PC-9 (cell line): ENCODE data around the gene DNAH7. TPM values are rescaled to one million over a fixed set of nuclear protein-coding genes. Genes with fewer than 3 reads are reported as not detected.
"Not testable (repeated sequence)": the region's sequence is repeated elsewhere in the genome, so short reads cannot be mapped to it uniquely, and the experiment has no call there.

Experiments
- BruUV-seq: library from RNA; stranded (reverse); fragments of 400-500 nt; replicated peaks from 2 replicates; lab custom pipeline; 2021; lab: Mats Ljungman, UMichigan
- CTCF ChIA-PET: fragments of 300-600 bp; sonication (Branson Sonifier 250); formaldehyde crosslinking; loops from one replicate; lab custom pipeline; 2022; ENCODE audit warnings: antibody characterized with exemption; lab: Charles Lee
- POLR2A ChIA-PET: fragments of 300-600 bp; sonication (Branson Sonifier 250); formaldehyde crosslinking; loops from one replicate; lab custom pipeline; 2022; ENCODE audit warnings: antibody characterized with exemption; ENCODE audit not compliant: unreplicated experiment; lab: Charles Lee
- DNase-seq, 2 experiments: peaks; one replicate each; pipeline versions ENCODE4 v3.0.0 to v3.0.0-alpha.2; 2015 to 2022; ENCODE audit warnings: mixed read lengths in 1 of 2
- H2AFZ ChIP-seq: fragments of 200-600 bp; sonication (generic); 2 replicates; pipeline ENCODE4 v1.8.1; 2017; ENCODE audit warnings: antibody characterized with exemption
- H3F3A ChIP-seq: fragments of 200-600 bp; sonication (generic); 2 replicates; pipeline ENCODE4 v1.8.1; 2017; ENCODE audit warnings: antibody characterized with exemption, mild to moderate bottlenecking, low read depth; ENCODE audit not compliant: insufficient read depth
- H3K27ac ChIP-seq: fragments of 200-600 bp; sonication (generic); 2 replicates; pipeline ENCODE4 v1.6.1; 2016; ENCODE audit warnings: mixed run types
- H3K27me3 ChIP-seq: fragments of 200-600 bp; sonication (generic); 2 replicates; pipeline ENCODE4 v1.6.1; 2016; ENCODE audit warnings: low read depth, mixed run types; ENCODE audit not compliant: insufficient read depth
- H3K36me3 ChIP-seq: fragments of 200-600 bp; sonication (generic); 2 replicates; pipeline ENCODE4 v1.6.1; 2016; ENCODE audit warnings: low read depth, mixed run types
- H3K4me1 ChIP-seq: fragments of 200-600 bp; sonication (generic); replicated peaks from 2 replicates; pipeline ENCODE4 v1.6.1; 2016; ENCODE audit warnings: mixed run types; ENCODE audit not compliant: insufficient read depth
- H3K4me2 ChIP-seq: fragments of 200-600 bp; sonication (generic); 2 replicates; pipeline ENCODE4 v1.6.1; 2017; ENCODE audit warnings: mixed run types
- H3K4me3 ChIP-seq: fragments of 200-600 bp; sonication (generic); 2 replicates; pipeline ENCODE4 v1.6.1; 2016; ENCODE audit warnings: mixed run types
- H3K79me2 ChIP-seq: fragments of 200-600 bp; sonication (generic); 2 replicates; pipeline ENCODE4 v1.6.1; 2017; ENCODE audit warnings: low read depth, mixed run types
- H3K9me2 ChIP-seq: fragments of 200-600 bp; sonication (generic); 2 replicates; pipeline ENCODE4 v1.8.1; 2017; ENCODE audit warnings: mild to moderate bottlenecking; ENCODE audit not compliant: insufficient read depth
- H3K9me3 ChIP-seq: fragments of 200-600 bp; sonication (generic); 2 replicates; pipeline ENCODE4 v1.8.1; 2016; ENCODE audit warnings: low read depth; ENCODE audit not compliant: insufficient read depth
- H4K20me1 ChIP-seq: fragments of 200-600 bp; sonication (generic); 2 replicates; pipeline ENCODE4 v1.8.1; 2017; ENCODE audit not compliant: insufficient read depth
- CTCF ChIP-seq: fragments of 200-600 bp; sonication (generic); conservative IDR thresholded peaks from 2 replicates; pipeline ENCODE4 v1.6.1; 2017; ENCODE audit warnings: mixed run types, antibody characterized with exemption, mild to moderate bottlenecking, moderate library complexity
- EZH2 ChIP-seq: fragments of 200-600 bp; sonication (generic); IDR thresholded peaks from 2 replicates; pipeline ENCODE4 v1.8.0; 2017; ENCODE audit warnings: antibody characterized with exemption, low read depth
- intact Hi-C: fragments of 100-400 bp; cut with micrococcal nuclease; formaldehyde crosslinking; loops from one replicate; pipeline ENCODE4 v1.10.0; 2022; ENCODE audit not compliant: unreplicated experiment
- total RNA-seq: library from RNA; stranded (reverse); gene quantifications from 2 replicates; pipeline ENCODE4 v1.2.3, GENCODE V29; 2021

Gene DNAH7
- total RNA-seq, 1 experiment from 2014 or later: 3.8 TPM

GRCh38 chr2:196096982-196097745 is 28.5 kb upstream of the DNAH7 start:
- Histone ChIP-seq H3K9me3 (no peaks in the 10 kb centered on the region), H3F3A (no peaks in the 10 kb centered on the region), H3K4me3 (no peak overlapping the region), H3K79me2 (no peaks in the 10 kb centered on the region), H3K27ac (no peak overlapping the region), H3K27me3 (no peaks in the 10 kb centered on the region), H3K36me3 (no peaks in the 10 kb centered on the region), H4K20me1 (no peaks in the 10 kb centered on the region), H3K4me2 (no peak overlapping the region), H3K4me1 (no peaks in the 10 kb centered on the region), H2AFZ (no peak overlapping the region), H3K9me2 (no peaks in the 10 kb centered on the region)
- BruUV-seq: no TSS peak
- ChIA-PET POLR2A (interaction anchor here (0.7 kb wide), 2 partner anchors 517 to 1079 kb away, joined by 3 read pairs; no protein-coding TSS in a partner anchor), CTCF (no interaction called here)
- no peak for TF ChIP-seq CTCF
- no peak for TF ChIP-seq EZH2
- no peak for DNase-seq
- intact Hi-C loops: no loop called here

GRCh38 chr2:196096264-196096663 is 27.6 kb upstream of the DNAH7 start:
- H3K9me2 ChIP-seq: no peaks in the 10 kb centered on the region
- no peak for DNase-seq
- H3K4me3 ChIP-seq: no peak overlapping the region
- TF ChIP-seq EZH2 (no peak), CTCF (no peak)
- no TSS peak for BruUV-seq
- H3F3A ChIP-seq: no peaks in the 10 kb centered on the region
- no peak overlapping the region for H3K4me2 ChIP-seq
- ChIA-PET CTCF (no interaction called here), POLR2A (interaction anchor here (0.7 kb wide), 1 partner anchor 1078 kb away, joined by 3 read pairs; no protein-coding TSS in a partner anchor)
- H3K27ac ChIP-seq: no peak overlapping the region
- no peak overlapping the region for H2AFZ ChIP-seq
- H3K4me1 ChIP-seq: no peaks in the 10 kb centered on the region
- no peaks in the 10 kb centered on the region for H3K27me3 ChIP-seq
- intact Hi-C loops: no loop called here
- no peaks in the 10 kb centered on the region for H3K9me3 ChIP-seq
- no peaks in the 10 kb centered on the region for H4K20me1 ChIP-seq
- no peaks in the 10 kb centered on the region for H3K36me3 ChIP-seq
- no peaks in the 10 kb centered on the region for H3K79me2 ChIP-seq

GRCh38 chr2:196089448-196089847 is 20.8 kb upstream of the DNAH7 start:
- H3K9me2 ChIP-seq, H3K36me3 ChIP-seq, H3K27me3 ChIP-seq, H3K4me2 ChIP-seq, POLR2A ChIA-PET, DNase-seq, H3F3A ChIP-seq, H3K4me3 ChIP-seq, H3K79me2 ChIP-seq, CTCF ChIA-PET, BruUV-seq, H4K20me1 ChIP-seq, intact Hi-C loops, H2AFZ ChIP-seq, H3K27ac ChIP-seq, H3K9me3 ChIP-seq, H3K4me1 ChIP-seq: not testable (repeated sequence)
